ENCODE measurements around the gene EHMT1.

- TF ChIP-seq CTCF (IDR thresholded peaks at IDR 0.05; ENCODE audit: insufficient read depth, low read length) (no peak), POLR2AphosphoS5 (IDR thresholded peaks at IDR 0.05; ENCODE audit: low read depth) (no peak), GABPA (IDR thresholded peaks at IDR 0.05; ENCODE audit: low read depth) (no peak)
Measured at GRCh38 chr9:137697832-137698231, 79.0 kb downstream of the EHMT1 start.
